Measurements from ENCODE around the gene HIGD1A. TPM values are rescaled to one million over a fixed set of nuclear protein-coding genes. Genes with fewer than 3 reads are reported as not detected.

The HIGD1A gene
- total RNA-seq: 10 to 100 TPM; 59.5 to 67.6 TPM

GRCh38 chr3:42804106-42804830 is at the start of gene HIGD1A:
TSS of gene HIGD1A (minus strand) at chr3:42804490. CDS start at chr3:42794253, 10,237 bp downstream.
- H3K36me3 Mint-ChIP-seq: peaks cover 15 to 21% of the 10 kb centered on the region in 2 donors
- no peaks in the 10 kb centered on the region for H3K9me3 Mint-ChIP-seq
- H3K27ac Mint-ChIP-seq: peak within 1 kb of the TSS; percentile 95 to 97
- DNase-seq (ENCODE audit: low spot score in 2 of 2): peak; percentile 91 to 94
- peak; percentile 100 for ATAC-seq

- H3K36me3 Mint-ChIP-seq: peaks cover 0 to 6% of the 10 kb centered on the region in 2 donors
- DNase-seq (ENCODE audit: low spot score in 2 of 2): no peak
- no peaks in the 10 kb centered on the region for H3K9me3 Mint-ChIP-seq
- no peak overlapping the region for H3K27ac Mint-ChIP-seq
- no peak for ATAC-seq
Observed at GRCh38 chr3:42853739-42854302, 49.5 kb upstream of the HIGD1A start.

- DNase-seq (ENCODE audit: low spot score in 2 of 2) (no peak), ATAC-seq (no peak)
- H3K27ac Mint-ChIP-seq: no peak overlapping the region
- H3K36me3 Mint-ChIP-seq: no peaks in the 10 kb centered on the region
- no peaks in the 10 kb centered on the region for H3K9me3 Mint-ChIP-seq
Observed at GRCh38 chr3:42853056-42853455, 48.8 kb upstream of the HIGD1A start.

GRCh38 chr3:42852441-42852840 is 48.2 kb upstream of the HIGD1A start:
- Mint-ChIP-seq H3K36me3 (peaks cover 0 to 5% of the 10 kb centered on the region in 2 donors), H3K9me3 (peaks cover 0 to under 1% of the 10 kb centered on the region in 2 donors), H3K27ac (no peak overlapping the region)
- DNase-seq (ENCODE audit: low spot score in 2 of 2) (no peak), ATAC-seq (no peak)

- H3K36me3 Mint-ChIP-seq: peaks cover 0 to 14% of the 10 kb centered on the region in 2 donors
- H3K27ac Mint-ChIP-seq: peak overlapping the region in 1 of 2 donors; percentile 29
- DNase-seq (ENCODE audit: low spot score in 2 of 2) (no peak), ATAC-seq (no peak)
- H3K9me3 Mint-ChIP-seq: peaks cover 0 to 5% of the 10 kb centered on the region in 2 donors
Observed at GRCh38 chr3:42851228-42851834, 47.0 kb upstream of the HIGD1A start.

GRCh38 chr3:42850263-42850662 is 46.0 kb upstream of the HIGD1A start:
- no peak for ATAC-seq
- H3K36me3 Mint-ChIP-seq: peaks cover 0 to 14% of the 10 kb centered on the region in 2 donors
- no peak overlapping the region for H3K27ac Mint-ChIP-seq
- no peak for DNase-seq (ENCODE audit: low spot score in 2 of 2)
- H3K9me3 Mint-ChIP-seq: peaks cover 0 to 5% of the 10 kb centered on the region in 2 donors

- peaks cover 0 to 14% of the 10 kb centered on the region in 2 donors for H3K36me3 Mint-ChIP-seq
- no peak overlapping the region for H3K27ac Mint-ChIP-seq
- peaks cover 0 to 5% of the 10 kb centered on the region in 2 donors for H3K9me3 Mint-ChIP-seq
- DNase-seq (ENCODE audit: low spot score in 2 of 2) (no peak), ATAC-seq (no peak)
Observed at GRCh38 chr3:42849017-42849416, 44.7 kb upstream of the HIGD1A start.

- ATAC-seq (no peak), DNase-seq (ENCODE audit: low spot score in 2 of 2) (no peak)
- H3K27ac Mint-ChIP-seq: peak overlapping the region in 1 of 2 donors; percentile 28
- peaks cover 0 to 14% of the 10 kb centered on the region in 2 donors for H3K36me3 Mint-ChIP-seq
- peaks cover 0 to 5% of the 10 kb centered on the region in 2 donors for H3K9me3 Mint-ChIP-seq
Observed at GRCh38 chr3:42847731-42848130, 43.4 kb upstream of the HIGD1A start.

- DNase-seq (ENCODE audit: low spot score in 2 of 2) (no peak), ATAC-seq (peak in 1 of 2 donors; percentile 70)
- Mint-ChIP-seq H3K36me3 (peaks cover 0 to 14% of the 10 kb centered on the region in 2 donors), H3K9me3 (peaks cover 0 to 5% of the 10 kb centered on the region in 2 donors), H3K27ac (peak overlapping the region; percentile 28 to 58)
Observed at GRCh38 chr3:42846685-42847522, 42.6 kb upstream of the HIGD1A start.

GRCh38 chr3:42844815-42845214 is 40.5 kb upstream of the HIGD1A start:
- Mint-ChIP-seq H3K27ac (no peak overlapping the region), H3K9me3 (peaks cover 0 to 5% of the 10 kb centered on the region in 2 donors), H3K36me3 (peaks cover 0 to 14% of the 10 kb centered on the region in 2 donors)
- no peak for ATAC-seq
- no peak for DNase-seq (ENCODE audit: low spot score in 2 of 2)

- H3K27ac Mint-ChIP-seq: no peak overlapping the region
- ATAC-seq (no peak), DNase-seq (ENCODE audit: low spot score in 2 of 2) (no peak)
- H3K36me3 Mint-ChIP-seq: peaks cover 0 to 14% of the 10 kb centered on the region in 2 donors
- H3K9me3 Mint-ChIP-seq: peaks cover 0 to 5% of the 10 kb centered on the region in 2 donors
Observed at GRCh38 chr3:42844412-42844713, 40.1 kb upstream of the HIGD1A start.

GRCh38 chr3:42843713-42844411 is 39.6 kb upstream of the HIGD1A start:
- Mint-ChIP-seq H3K9me3 (peaks cover 0 to 5% of the 10 kb centered on the region in 2 donors), H3K27ac (no peak overlapping the region), H3K36me3 (peaks cover 0 to 14% of the 10 kb centered on the region in 2 donors)
- ATAC-seq (no peak), DNase-seq (ENCODE audit: low spot score in 2 of 2) (no peak)

- ATAC-seq (no peak), DNase-seq (ENCODE audit: low spot score in 2 of 2) (no peak)
- Mint-ChIP-seq H3K9me3 (no peaks in the 10 kb centered on the region), H3K36me3 (no peaks in the 10 kb centered on the region), H3K27ac (no peak overlapping the region)
Observed at GRCh38 chr3:42841332-42841731, 37.0 kb upstream of the HIGD1A start.

GRCh38 chr3:42839616-42840015 is 35.3 kb upstream of the HIGD1A start:
- ATAC-seq (peak; percentile 70 to 89), DNase-seq (ENCODE audit: low spot score in 2 of 2) (peak in 1 of 2 donors; percentile 16)
- Mint-ChIP-seq H3K27ac (no peak overlapping the region), H3K36me3 (no peaks in the 10 kb centered on the region), H3K9me3 (no peaks in the 10 kb centered on the region)

GRCh38 chr3:42838571-42838970 is 34.3 kb upstream of the HIGD1A start:
- H3K9me3 Mint-ChIP-seq: no peaks in the 10 kb centered on the region
- H3K36me3 Mint-ChIP-seq: no peaks in the 10 kb centered on the region
- no peak for DNase-seq (ENCODE audit: low spot score in 2 of 2)
- ATAC-seq: no peak
- H3K27ac Mint-ChIP-seq: no peak overlapping the region

Measured in activated naive CD4-positive, alpha-beta T cell treated with anti-CD3 and anti-CD28 coated beads, Interleukin-2, amount 50 U/mL, for 72 hours (primary cell).